Measurements from ENCODE around the gene SLC27A4. TPM values are rescaled to one million over a fixed set of nuclear protein-coding genes. Genes with fewer than 3 reads are reported as not detected.

The SLC27A4 gene
- total RNA-seq, 2 experiments from 2014 or later = 14.2 to 16.0 TPM

DNA sequence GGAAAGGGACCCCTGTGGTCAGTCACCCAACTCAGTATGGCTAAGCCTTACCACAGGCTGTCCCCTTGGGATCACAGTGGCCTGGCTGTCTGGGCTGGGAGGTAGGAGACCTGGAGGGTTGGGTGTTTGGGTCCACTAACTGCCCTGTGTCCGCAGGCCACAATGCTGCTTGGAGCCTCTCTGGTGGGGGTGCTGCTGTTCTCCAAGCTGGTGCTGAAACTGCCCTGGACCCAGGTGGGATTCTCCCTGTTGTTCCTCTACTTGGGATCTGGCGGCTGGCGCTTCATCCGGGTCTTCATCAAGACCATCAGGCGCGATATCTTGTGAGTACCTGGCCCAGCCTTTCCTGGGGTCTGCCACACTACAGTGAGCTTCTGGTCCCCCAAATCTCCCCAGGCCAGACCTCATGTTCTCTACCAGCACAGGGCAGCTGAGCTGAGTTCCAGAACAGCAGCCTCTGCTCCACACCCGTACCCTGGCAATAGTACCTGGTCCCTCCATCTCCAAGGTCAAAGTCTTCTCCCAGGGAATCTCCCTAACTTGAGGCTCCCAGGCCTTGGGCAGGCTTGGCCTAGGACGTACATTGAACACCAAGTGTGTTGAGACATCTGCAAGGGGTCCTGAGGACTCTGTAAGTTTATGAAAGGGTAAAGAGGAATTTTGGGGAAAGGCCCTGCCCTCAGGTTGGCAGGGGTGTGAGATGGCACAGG lies 2.8 kb downstream of the SLC27A4 start:
- no TSS peak for BruUV-seq (replicated peaks)
- Histone ChIP-seq H3K9me2 (ENCODE audit: insufficient read depth, low read length) (no peaks in the 10 kb centered on the region), H3K4me1 (ENCODE audit: insufficient read depth, low read length, poor library complexity, severe bottlenecking) (peaks cover 5% of the 10 kb centered on the region), H3K79me2 (ENCODE audit: insufficient read depth, low read depth, low read length) (no peaks in the 10 kb centered on the region), H3K36me3 (ENCODE audit: insufficient read depth, low read length) (peaks cover 43% of the 10 kb centered on the region), H3K4me3 (ENCODE audit: low read depth, low read length, poor library complexity, severe bottlenecking) (no peak overlapping the region), H3K9me3 (ENCODE audit: low read length) (no peaks in the 10 kb centered on the region), H3K4me2 (ENCODE audit: low read length) (no peak overlapping the region), H2AFZ (ENCODE audit: low read length) (no peak overlapping the region), H3K27ac (ENCODE audit: low read depth, low read length, poor library complexity, severe bottlenecking) (no peak overlapping the region), H4K20me1 (ENCODE audit: insufficient read depth, low read length) (no peaks in the 10 kb centered on the region)
- ChIA-PET POLR2A (no interaction called here), CTCF (ENCODE audit: unreplicated experiment) (no interaction called here)
- TF ChIP-seq EZH2phosphoT487 (IDR thresholded peaks at IDR 0.05; ENCODE audit: borderline replicate concordance, low read depth, low read length) = no peak
- no peak for TF ChIP-seq CTCF (conservative IDR thresholded peaks at IDR 0.05; ENCODE audit: low read length)
- intact Hi-C loops (cut with micrococcal nuclease; ENCODE audit: unreplicated experiment) = loop anchor here (5.0 kb wide), 1 partner anchor 141 kb away; the partner anchor contains the start of gene DNM1
- DNase-seq (ENCODE audit: low spot score) = no peak

DNA sequence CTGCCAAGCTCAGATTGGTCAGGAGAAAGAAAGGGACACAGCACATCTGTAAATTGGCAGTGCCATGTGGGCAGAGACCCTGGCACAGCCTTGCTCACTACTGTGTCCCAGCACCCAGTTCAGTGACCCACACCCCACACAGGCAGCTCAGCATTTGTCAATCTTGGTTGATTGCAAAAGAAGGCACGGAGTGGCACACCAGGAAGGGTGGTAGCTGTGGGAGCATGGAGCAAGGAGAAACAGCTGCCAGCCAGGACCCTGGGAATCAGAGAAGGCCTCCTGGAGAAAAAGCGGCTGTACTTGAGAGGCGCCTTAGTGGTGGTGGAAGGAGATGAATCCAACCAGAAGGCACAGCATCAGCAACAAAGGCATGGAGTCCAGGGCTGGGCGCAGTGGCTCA lies 3.5 kb downstream of the SLC27A4 start:
- Histone ChIP-seq H3K9me3 (ENCODE audit: low read length) (no peaks in the 10 kb centered on the region), H2AFZ (ENCODE audit: low read length) (no peak overlapping the region), H3K36me3 (ENCODE audit: insufficient read depth, low read length) (peaks cover 48% of the 10 kb centered on the region), H3K9me2 (ENCODE audit: insufficient read depth, low read length) (no peaks in the 10 kb centered on the region), H3K4me3 (ENCODE audit: low read depth, low read length, poor library complexity, severe bottlenecking) (no peak overlapping the region), H3K27ac (ENCODE audit: low read depth, low read length, poor library complexity, severe bottlenecking) (no peak overlapping the region), H3K4me2 (ENCODE audit: low read length) (no peak overlapping the region), H3K79me2 (ENCODE audit: insufficient read depth, low read depth, low read length) (no peaks in the 10 kb centered on the region), H4K20me1 (ENCODE audit: insufficient read depth, low read length) (no peaks in the 10 kb centered on the region), H3K4me1 (ENCODE audit: insufficient read depth, low read length, poor library complexity, severe bottlenecking) (peaks cover 5% of the 10 kb centered on the region)
- intact Hi-C loops (cut with micrococcal nuclease; ENCODE audit: unreplicated experiment) = loop anchor here (5.0 kb wide), 1 partner anchor 142 kb away; the partner anchor contains the start of gene DNM1
- no peak for DNase-seq (ENCODE audit: low spot score)
- POLR2A ChIA-PET = no interaction called here
- CTCF ChIA-PET (ENCODE audit: unreplicated experiment) = no interaction called here
- TF ChIP-seq EZH2phosphoT487 (IDR thresholded peaks at IDR 0.05; ENCODE audit: borderline replicate concordance, low read depth, low read length) (no peak), CTCF (conservative IDR thresholded peaks at IDR 0.05; ENCODE audit: low read length) (no peak)
- no TSS peak for BruUV-seq (replicated peaks)

DNA sequence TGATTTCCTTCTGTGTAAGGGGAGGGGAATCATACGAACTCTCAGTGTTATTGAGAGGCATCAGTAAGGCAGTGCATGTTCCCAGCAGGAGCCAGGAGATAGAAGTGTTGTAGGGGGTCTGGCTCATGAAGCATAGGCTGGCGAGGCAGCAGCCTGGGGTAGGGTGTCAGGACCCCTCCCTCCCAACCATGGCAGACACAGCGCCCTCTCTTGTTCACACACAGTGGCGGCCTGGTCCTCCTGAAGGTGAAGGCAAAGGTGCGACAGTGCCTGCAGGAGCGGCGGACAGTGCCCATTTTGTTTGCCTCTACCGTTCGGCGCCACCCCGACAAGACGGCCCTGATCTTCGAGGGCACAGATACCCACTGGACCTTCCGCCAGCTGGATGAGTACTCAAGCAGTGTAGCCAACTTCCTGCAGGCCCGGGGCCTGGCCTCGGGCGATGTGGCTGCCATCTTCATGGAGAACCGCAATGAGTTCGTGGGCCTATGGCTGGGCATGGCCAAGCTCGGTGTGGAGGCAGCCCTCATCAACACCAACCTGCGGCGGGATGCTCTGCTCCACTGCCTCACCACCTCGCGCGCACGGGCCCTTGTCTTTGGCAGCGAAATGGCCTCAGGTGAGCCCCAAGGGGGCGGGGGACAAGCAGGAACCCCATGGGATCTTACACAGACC lies 4.7 kb downstream of the SLC27A4 start:
- Histone ChIP-seq H3K4me2 (ENCODE audit: low read length) (no peak overlapping the region), H2AFZ (ENCODE audit: low read length) (no peak overlapping the region), H3K79me2 (ENCODE audit: insufficient read depth, low read depth, low read length) (no peaks in the 10 kb centered on the region), H3K9me3 (ENCODE audit: low read length) (no peaks in the 10 kb centered on the region), H3K36me3 (ENCODE audit: insufficient read depth, low read length) (peaks cover 58% of the 10 kb centered on the region), H4K20me1 (ENCODE audit: insufficient read depth, low read length) (no peaks in the 10 kb centered on the region), H3K4me1 (ENCODE audit: insufficient read depth, low read length, poor library complexity, severe bottlenecking) (no peaks in the 10 kb centered on the region), H3K27ac (ENCODE audit: low read depth, low read length, poor library complexity, severe bottlenecking) (no peak overlapping the region), H3K4me3 (ENCODE audit: low read depth, low read length, poor library complexity, severe bottlenecking) (no peak overlapping the region), H3K9me2 (ENCODE audit: insufficient read depth, low read length) (no peaks in the 10 kb centered on the region)
- ChIA-PET POLR2A (interaction anchor here (0.5 kb wide), 1 partner anchor 146 kb away, joined by 3 read pairs; no protein-coding TSS in a partner anchor), CTCF (ENCODE audit: unreplicated experiment) (no interaction called here)
- BruUV-seq (replicated peaks) = no TSS peak
- no peak for DNase-seq (ENCODE audit: low spot score)
- intact Hi-C loops (cut with micrococcal nuclease; ENCODE audit: unreplicated experiment) = loop anchor here (5.0 kb wide), 1 partner anchor 143 kb away; the partner anchor contains the start of gene DNM1
- TF ChIP-seq CTCF (conservative IDR thresholded peaks at IDR 0.05; ENCODE audit: low read length) = peak; percentile 35; the same call in 1 of the 2 replicates
- no peak for TF ChIP-seq EZH2phosphoT487 (IDR thresholded peaks at IDR 0.05; ENCODE audit: borderline replicate concordance, low read depth, low read length)
